ENCODE measurements around the gene GALNT9. TPM values are rescaled to one million over a fixed set of nuclear protein-coding genes. Genes with fewer than 3 reads are reported as not detected.

GALNT9 gene
- total RNA-seq, 1 donor from 2014 or later, result not detected

GRCh38 chr12:132322206-132323132 lies 6.9 kb downstream of the GALNT9 start:
- H3K36me3 ChIP-seq (ENCODE audit: control insufficient read depth, insufficient read depth, low read length), result no peaks in the 10 kb centered on the region
- H3K4me3 ChIP-seq (ENCODE audit: low read depth, low read length), result no peak overlapping the region
- no peak for TF ChIP-seq CTCF (IDR thresholded peaks at IDR 0.05; ENCODE audit: insufficient read depth, low read length, severe bottlenecking)
- DNase-seq (ENCODE audit: low read depth), result no peak
- no peaks in the 10 kb centered on the region for H3K27me3 ChIP-seq (ENCODE audit: control insufficient read depth, insufficient read depth, low read length)
- FAIRE-seq, result no peak

GRCh38 chr12:132321321-132322118 lies 7.9 kb downstream of the GALNT9 start:
- no peaks in the 10 kb centered on the region for H3K36me3 ChIP-seq (ENCODE audit: control insufficient read depth, insufficient read depth, low read length)
- TF ChIP-seq CTCF (IDR thresholded peaks at IDR 0.05; ENCODE audit: insufficient read depth, low read length, severe bottlenecking), result no peak
- no peak for FAIRE-seq
- no peak for DNase-seq (ENCODE audit: low read depth)
- no peaks in the 10 kb centered on the region for H3K27me3 ChIP-seq (ENCODE audit: control insufficient read depth, insufficient read depth, low read length)
- no peak overlapping the region for H3K4me3 ChIP-seq (ENCODE audit: low read depth, low read length)

GRCh38 chr12:132320767-132321211 lies 8.6 kb downstream of the GALNT9 start:
- DNase-seq (ENCODE audit: low read depth) (no peak), FAIRE-seq (no peak)
- H3K27me3 ChIP-seq (ENCODE audit: control insufficient read depth, insufficient read depth, low read length), result no peaks in the 10 kb centered on the region
- no peak overlapping the region for H3K4me3 ChIP-seq (ENCODE audit: low read depth, low read length)
- TF ChIP-seq CTCF (IDR thresholded peaks at IDR 0.05; ENCODE audit: insufficient read depth, low read length, severe bottlenecking), result no peak
- H3K36me3 ChIP-seq (ENCODE audit: control insufficient read depth, insufficient read depth, low read length), result no peaks in the 10 kb centered on the region

- H3K36me3 ChIP-seq (ENCODE audit: control insufficient read depth, insufficient read depth, low read length), result no peaks in the 10 kb centered on the region
- DNase-seq (ENCODE audit: low read depth) (no peak), FAIRE-seq (no peak)
- no peak for TF ChIP-seq CTCF (IDR thresholded peaks at IDR 0.05; ENCODE audit: insufficient read depth, low read length, severe bottlenecking)
- H3K4me3 ChIP-seq (ENCODE audit: low read depth, low read length), result no peak overlapping the region
- H3K27me3 ChIP-seq (ENCODE audit: control insufficient read depth, insufficient read depth, low read length), result no peaks in the 10 kb centered on the region
These were observed 9.3 kb downstream of the GALNT9 start for GRCh38 chr12:132319991-132320570.

- H3K36me3 ChIP-seq (ENCODE audit: control insufficient read depth, insufficient read depth, low read length), result no peaks in the 10 kb centered on the region
- H3K4me3 ChIP-seq (ENCODE audit: low read depth, low read length), result no peak overlapping the region
- FAIRE-seq, result no peak
- no peak for TF ChIP-seq CTCF (IDR thresholded peaks at IDR 0.05; ENCODE audit: insufficient read depth, low read length, severe bottlenecking)
- no peak for DNase-seq (ENCODE audit: low read depth)
- H3K27me3 ChIP-seq (ENCODE audit: control insufficient read depth, insufficient read depth, low read length), result no peaks in the 10 kb centered on the region
These were observed 9.9 kb downstream of the GALNT9 start for GRCh38 chr12:132319359-132319950.
